OCI-LY7 (cell line): ENCODE data around the gene BOK.
A peak's percentile ranks its signal among the peaks of the same experiment; 100 is the strongest.

Experiments used
- EZH2phosphoT487 ChIP-seq: fragments of 200-600 bp; sonication (generic); IDR thresholded peaks from 2 replicates; pipeline ENCODE4 v1.6.1; 2018; ENCODE audit warnings: low read depth, borderline replicate concordance, mild to moderate bottlenecking, mixed run types, antibody characterized with exemption, low read length, moderate library complexity, mixed read lengths
- TF ChIP-seq, protein P1 (sequence below): fragments of 200-600 bp; sonication (generic); conservative IDR thresholded peaks from 2 replicates; pipeline ENCODE4 v1.5.1; 2014; ENCODE audit warnings: mild to moderate bottlenecking, antibody characterized with exemption, low read length, moderate library complexity, mixed read lengths

DNA sequence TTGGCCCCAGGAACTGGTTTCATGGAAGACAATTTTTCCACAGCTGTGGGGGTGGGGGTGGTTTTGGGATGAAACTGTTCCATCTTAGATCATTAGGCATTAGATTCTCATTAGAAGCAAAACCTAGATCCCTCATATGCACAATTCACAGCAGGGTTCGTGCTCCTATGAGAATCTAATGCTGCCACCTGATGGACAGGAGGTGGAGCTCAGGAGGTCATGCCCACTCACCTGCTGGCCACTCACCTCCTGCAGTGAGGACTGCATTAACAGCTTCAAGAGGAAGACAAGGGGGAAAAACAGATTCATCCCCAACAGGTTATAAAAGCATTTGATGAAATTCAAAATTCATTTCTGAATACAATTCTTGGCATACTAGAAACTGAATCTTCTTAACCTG is 39.9 kb downstream of the BOK start:
- TF ChIP-seq, protein P1, sequence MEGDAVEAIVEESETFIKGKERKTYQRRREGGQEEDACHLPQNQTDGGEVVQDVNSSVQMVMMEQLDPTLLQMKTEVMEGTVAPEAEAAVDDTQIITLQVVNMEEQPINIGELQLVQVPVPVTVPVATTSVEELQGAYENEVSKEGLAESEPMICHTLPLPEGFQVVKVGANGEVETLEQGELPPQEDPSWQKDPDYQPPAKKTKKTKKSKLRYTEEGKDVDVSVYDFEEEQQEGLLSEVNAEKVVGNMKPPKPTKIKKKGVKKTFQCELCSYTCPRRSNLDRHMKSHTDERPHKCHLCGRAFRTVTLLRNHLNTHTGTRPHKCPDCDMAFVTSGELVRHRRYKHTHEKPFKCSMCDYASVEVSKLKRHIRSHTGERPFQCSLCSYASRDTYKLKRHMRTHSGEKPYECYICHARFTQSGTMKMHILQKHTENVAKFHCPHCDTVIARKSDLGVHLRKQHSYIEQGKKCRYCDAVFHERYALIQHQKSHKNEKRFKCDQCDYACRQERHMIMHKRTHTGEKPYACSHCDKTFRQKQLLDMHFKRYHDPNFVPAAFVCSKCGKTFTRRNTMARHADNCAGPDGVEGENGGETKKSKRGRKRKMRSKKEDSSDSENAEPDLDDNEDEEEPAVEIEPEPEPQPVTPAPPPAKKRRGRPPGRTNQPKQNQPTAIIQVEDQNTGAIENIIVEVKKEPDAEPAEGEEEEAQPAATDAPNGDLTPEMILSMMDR, result peak; percentile 40; the same call in 1 of the 2 replicates
- TF ChIP-seq EZH2phosphoT487, result no peak
